HUES6 (cell line): ENCODE measurements around the gene PLEKHG5.

ENCODE experiments used
- H3K27ac ChIP-seq: 2 replicates; pipeline ENCODE4 v1.7.0; 2013; ENCODE audit warnings: low read depth, mild to moderate bottlenecking, low read length, inconsistent platforms
- H3K27me3 ChIP-seq: 2 replicates; pipeline ENCODE4 v1.6.1; 2013; ENCODE audit warnings: low read length; ENCODE audit not compliant: control insufficient read depth, insufficient read depth
- H3K36me3 ChIP-seq: 2 replicates; pipeline ENCODE4 v1.6.1; 2013; ENCODE audit warnings: low read length; ENCODE audit not compliant: control insufficient read depth, insufficient read depth
- H3K4me1 ChIP-seq: 2 replicates; pipeline ENCODE4 v1.6.1; 2013; ENCODE audit warnings: low read length; ENCODE audit not compliant: control insufficient read depth, insufficient read depth
- H3K4me3 ChIP-seq: 2 replicates; pipeline ENCODE4 v1.5.1; 2013; ENCODE audit warnings: low read depth, low read length
- H3K9ac ChIP-seq: one replicate; pipeline ENCODE4 v1.6.1; 2013; ENCODE audit warnings: mild to moderate bottlenecking, low read length
- H3K9me3 ChIP-seq: 2 replicates; pipeline ENCODE4 v1.6.1; 2013; ENCODE audit warnings: low read depth, low read length; ENCODE audit not compliant: control insufficient read depth, insufficient read depth

The PLEKHG5 gene

GRCh38 chr1:6491480-6491962 is at the start of gene PLEKHG5:
Gene PLEKHG5 (minus strand): TSS chr1:6491667. CDS start chr1:6477571, 14,096 bp downstream.
- peak within 1 kb of the TSS; percentile 64 for H3K27ac ChIP-seq
- H3K9me3 ChIP-seq = no peaks in the 10 kb centered on the region
- H3K27me3 ChIP-seq = peaks cover 9% of the 10 kb centered on the region
- peaks cover 47% of the 10 kb centered on the region for H3K4me1 ChIP-seq
- H3K9ac ChIP-seq = peak within 1 kb of the TSS; percentile 76
- peak within 1 kb of the TSS; percentile 85 for H3K4me3 ChIP-seq
- H3K36me3 ChIP-seq = no peaks in the 10 kb centered on the region

GRCh38 chr1:6538956-6539355 is 47.5 kb upstream of the PLEKHG5 start:
- Histone ChIP-seq H3K4me1 (no peaks in the 10 kb centered on the region), H3K9me3 (no peaks in the 10 kb centered on the region), H3K4me3 (no peak overlapping the region), H3K27ac (no peak overlapping the region), H3K36me3 (peaks cover 55% of the 10 kb centered on the region), H3K9ac (no peak overlapping the region), H3K27me3 (no peaks in the 10 kb centered on the region)

- Histone ChIP-seq H3K27ac (no peak overlapping the region), H3K9ac (no peak overlapping the region), H3K4me1 (no peaks in the 10 kb centered on the region), H3K27me3 (no peaks in the 10 kb centered on the region), H3K9me3 (no peaks in the 10 kb centered on the region), H3K36me3 (peaks cover 63% of the 10 kb centered on the region), H3K4me3 (no peak overlapping the region)
These were observed 44.8 kb upstream of the PLEKHG5 start for GRCh38 chr1:6536291-6536690.

GRCh38 chr1:6535214-6535613 is 43.7 kb upstream of the PLEKHG5 start:
- H3K4me1 ChIP-seq = no peaks in the 10 kb centered on the region
- H3K27ac ChIP-seq = no peak overlapping the region
- H3K27me3 ChIP-seq = no peaks in the 10 kb centered on the region
- H3K36me3 ChIP-seq = peaks cover 68% of the 10 kb centered on the region
- H3K9me3 ChIP-seq = no peaks in the 10 kb centered on the region
- H3K9ac ChIP-seq = no peak overlapping the region
- H3K4me3 ChIP-seq = no peak overlapping the region

GRCh38 chr1:6534248-6534822 is 42.9 kb upstream of the PLEKHG5 start:
- Histone ChIP-seq H3K9ac (no peak overlapping the region), H3K36me3 (peaks cover 72% of the 10 kb centered on the region)

GRCh38 chr1:6531996-6532395 is 40.5 kb upstream of the PLEKHG5 start:
- H3K4me3 ChIP-seq = no peak overlapping the region
- H3K36me3 ChIP-seq = peaks cover 78% of the 10 kb centered on the region
- H3K9me3 ChIP-seq = no peaks in the 10 kb centered on the region
- H3K27me3 ChIP-seq = no peaks in the 10 kb centered on the region
- no peak overlapping the region for H3K27ac ChIP-seq
- H3K9ac ChIP-seq = no peak overlapping the region
- no peaks in the 10 kb centered on the region for H3K4me1 ChIP-seq

More at GRCh38 chr1:6534248-6534822, 42.9 kb upstream of the PLEKHG5 start:
- Histone ChIP-seq H3K4me1 (no peaks in the 10 kb centered on the region), H3K27me3 (no peaks in the 10 kb centered on the region), H3K9me3 (no peaks in the 10 kb centered on the region), H3K27ac (no peak overlapping the region), H3K4me3 (no peak overlapping the region)

- no peaks in the 10 kb centered on the region for H3K27me3 ChIP-seq
- H3K27ac ChIP-seq = no peak overlapping the region
- H3K36me3 ChIP-seq = peaks cover 84% of the 10 kb centered on the region
These were observed 39.2 kb upstream of the PLEKHG5 start for GRCh38 chr1:6530504-6531160.

GRCh38 chr1:6528492-6528891 is 37.0 kb upstream of the PLEKHG5 start:
- H3K36me3 ChIP-seq = peaks cover 77% of the 10 kb centered on the region

More at GRCh38 chr1:6530504-6531160, 39.2 kb upstream of the PLEKHG5 start:
- Histone ChIP-seq H3K4me3 (no peak overlapping the region), H3K9ac (no peak overlapping the region), H3K4me1 (no peaks in the 10 kb centered on the region), H3K9me3 (no peaks in the 10 kb centered on the region)

GRCh38 chr1:6526316-6526715 is 34.8 kb upstream of the PLEKHG5 start:
- Histone ChIP-seq H3K4me3 (no peak overlapping the region), H3K9ac (no peak overlapping the region), H3K27ac (no peak overlapping the region), H3K4me1 (no peaks in the 10 kb centered on the region), H3K36me3 (peaks cover 56% of the 10 kb centered on the region), H3K9me3 (no peaks in the 10 kb centered on the region), H3K27me3 (no peaks in the 10 kb centered on the region)

More at GRCh38 chr1:6528492-6528891, 37.0 kb upstream of the PLEKHG5 start:
- no peak overlapping the region for H3K9ac ChIP-seq
- no peaks in the 10 kb centered on the region for H3K27me3 ChIP-seq
- H3K27ac ChIP-seq = no peak overlapping the region
- no peaks in the 10 kb centered on the region for H3K9me3 ChIP-seq
- H3K4me1 ChIP-seq = no peaks in the 10 kb centered on the region
- no peak overlapping the region for H3K4me3 ChIP-seq

GRCh38 chr1:6523566-6523965 is 32.1 kb upstream of the PLEKHG5 start:
- no peak overlapping the region for H3K27ac ChIP-seq
- peaks cover 34% of the 10 kb centered on the region for H3K36me3 ChIP-seq
- H3K4me1 ChIP-seq = peaks cover 22% of the 10 kb centered on the region
- no peak overlapping the region for H3K4me3 ChIP-seq
- H3K9me3 ChIP-seq = no peaks in the 10 kb centered on the region
- H3K9ac ChIP-seq = no peak overlapping the region
- no peaks in the 10 kb centered on the region for H3K27me3 ChIP-seq

GRCh38 chr1:6521536-6521935 is 30.1 kb upstream of the PLEKHG5 start:
- peaks cover 22% of the 10 kb centered on the region for H3K4me1 ChIP-seq
- no peak overlapping the region for H3K27ac ChIP-seq
- no peaks in the 10 kb centered on the region for H3K9me3 ChIP-seq
- no peaks in the 10 kb centered on the region for H3K27me3 ChIP-seq
- peaks cover 15% of the 10 kb centered on the region for H3K36me3 ChIP-seq
- H3K9ac ChIP-seq = no peak overlapping the region
- H3K4me3 ChIP-seq = no peak overlapping the region
